SIG-M5 treated with dmso at 0.1 percent for 504 hours (cell line): ENCODE measurements around the gene EPN2.

ENCODE experiments used
- DNase-seq: peaks from one replicate; lab custom pipeline; 2025; ENCODE audit not compliant: unreplicated experiment; lab: John Stamatoyannopoulos, UW

EPN2 gene

GRCh38 chr17:19363114-19363438 is 125.9 kb downstream of the EPN2 start:
- DNase-seq: no peak

GRCh38 chr17:19363460-19364035 is 126.4 kb downstream of the EPN2 start:
- no peak for DNase-seq

GRCh38 chr17:19364699-19365498 is 127.7 kb downstream of the EPN2 start:
- DNase-seq: no peak

- no peak for DNase-seq
Measured at GRCh38 chr17:19365499-19365817, 128.3 kb downstream of the EPN2 start.

- no peak for DNase-seq
Measured at GRCh38 chr17:19365833-19366636, 128.9 kb downstream of the EPN2 start.

- DNase-seq: no peak
Measured at GRCh38 chr17:19366637-19366972, 129.4 kb downstream of the EPN2 start.

- no peak for DNase-seq
Measured at GRCh38 chr17:19368229-19368628, 131.1 kb downstream of the EPN2 start.

- no peak for DNase-seq
Measured at GRCh38 chr17:19369107-19369778, 132.1 kb downstream of the EPN2 start.

GRCh38 chr17:19369846-19370492 is 132.8 kb downstream of the EPN2 start:
- DNase-seq: no peak

- DNase-seq: no peak
Measured at GRCh38 chr17:19370493-19370960, 133.4 kb downstream of the EPN2 start.

GRCh38 chr17:19371259-19372010 is 134.3 kb downstream of the EPN2 start:
- no peak for DNase-seq

- no peak for DNase-seq
Measured at GRCh38 chr17:19372011-19372370, 134.8 kb downstream of the EPN2 start.

GRCh38 chr17:19372439-19372838 is 135.3 kb downstream of the EPN2 start:
- no peak for DNase-seq

- DNase-seq: peak; percentile 22
Measured at GRCh38 chr17:19372866-19373504, 135.8 kb downstream of the EPN2 start.

GRCh38 chr17:19374136-19374535 is 137.0 kb downstream of the EPN2 start:
- DNase-seq: no peak

- DNase-seq: no peak
Measured at GRCh38 chr17:19375732-19376131, 138.6 kb downstream of the EPN2 start.

- no peak for DNase-seq
Measured at GRCh38 chr17:19376811-19377210, 139.6 kb downstream of the EPN2 start.

GRCh38 chr17:19377602-19378415 is 140.6 kb downstream of the EPN2 start:
- peak; percentile 98 for DNase-seq
